GM12874 (cell line): ENCODE results near the gene GPAT3.

Experiments
- TF ChIP-seq, protein P1 (sequence below): IDR thresholded peaks from 2 replicates; pipeline ENCODE4 v1.5.1; 2011; ENCODE audit warnings: low read depth, mild to moderate bottlenecking, control low read depth, low read length, moderate library complexity; ENCODE audit not compliant: insufficient read depth

The GPAT3 gene

DNA sequence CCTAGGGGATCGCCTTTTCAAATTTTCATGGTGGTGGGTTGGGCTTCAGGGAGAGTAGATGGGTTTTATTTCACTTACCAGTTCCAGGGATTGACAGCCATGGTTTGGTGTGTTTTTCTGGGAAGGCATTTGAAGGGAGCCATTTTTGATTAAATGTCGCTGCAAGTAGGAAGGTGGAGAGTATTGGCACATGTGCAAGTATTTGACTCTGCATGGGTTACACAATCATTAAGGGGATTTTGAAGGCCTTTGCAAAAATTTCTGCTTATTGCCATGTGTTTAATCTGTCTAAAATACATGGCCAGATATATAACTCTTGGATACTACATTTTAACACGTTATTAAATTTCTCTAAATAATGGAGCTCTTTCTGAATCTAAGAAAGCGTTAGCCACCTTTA, 55.1 kb downstream of the GPAT3 start:
- TF ChIP-seq, protein P1, sequence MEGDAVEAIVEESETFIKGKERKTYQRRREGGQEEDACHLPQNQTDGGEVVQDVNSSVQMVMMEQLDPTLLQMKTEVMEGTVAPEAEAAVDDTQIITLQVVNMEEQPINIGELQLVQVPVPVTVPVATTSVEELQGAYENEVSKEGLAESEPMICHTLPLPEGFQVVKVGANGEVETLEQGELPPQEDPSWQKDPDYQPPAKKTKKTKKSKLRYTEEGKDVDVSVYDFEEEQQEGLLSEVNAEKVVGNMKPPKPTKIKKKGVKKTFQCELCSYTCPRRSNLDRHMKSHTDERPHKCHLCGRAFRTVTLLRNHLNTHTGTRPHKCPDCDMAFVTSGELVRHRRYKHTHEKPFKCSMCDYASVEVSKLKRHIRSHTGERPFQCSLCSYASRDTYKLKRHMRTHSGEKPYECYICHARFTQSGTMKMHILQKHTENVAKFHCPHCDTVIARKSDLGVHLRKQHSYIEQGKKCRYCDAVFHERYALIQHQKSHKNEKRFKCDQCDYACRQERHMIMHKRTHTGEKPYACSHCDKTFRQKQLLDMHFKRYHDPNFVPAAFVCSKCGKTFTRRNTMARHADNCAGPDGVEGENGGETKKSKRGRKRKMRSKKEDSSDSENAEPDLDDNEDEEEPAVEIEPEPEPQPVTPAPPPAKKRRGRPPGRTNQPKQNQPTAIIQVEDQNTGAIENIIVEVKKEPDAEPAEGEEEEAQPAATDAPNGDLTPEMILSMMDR, result no peak

DNA sequence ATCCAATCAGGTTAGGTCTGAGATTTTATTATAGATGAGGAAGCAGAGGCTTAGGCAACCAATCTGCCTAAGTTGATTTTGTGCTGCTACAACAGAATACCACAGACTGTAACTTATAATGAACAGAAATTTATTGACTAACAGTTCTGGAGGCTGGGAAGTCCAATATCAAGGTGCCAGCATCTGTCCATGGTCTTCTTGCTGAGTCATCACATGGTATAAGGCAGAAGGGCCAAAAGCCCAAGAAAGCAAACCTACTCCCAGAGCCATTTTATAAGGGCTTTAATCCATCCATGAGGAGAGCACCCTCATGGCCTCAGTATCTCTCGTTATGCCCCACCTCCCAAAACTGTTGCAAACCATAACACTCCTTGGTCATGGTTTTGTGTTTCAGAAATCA, 55.8 kb downstream of the GPAT3 start:
- TF ChIP-seq, protein P1, result no peak

DNA sequence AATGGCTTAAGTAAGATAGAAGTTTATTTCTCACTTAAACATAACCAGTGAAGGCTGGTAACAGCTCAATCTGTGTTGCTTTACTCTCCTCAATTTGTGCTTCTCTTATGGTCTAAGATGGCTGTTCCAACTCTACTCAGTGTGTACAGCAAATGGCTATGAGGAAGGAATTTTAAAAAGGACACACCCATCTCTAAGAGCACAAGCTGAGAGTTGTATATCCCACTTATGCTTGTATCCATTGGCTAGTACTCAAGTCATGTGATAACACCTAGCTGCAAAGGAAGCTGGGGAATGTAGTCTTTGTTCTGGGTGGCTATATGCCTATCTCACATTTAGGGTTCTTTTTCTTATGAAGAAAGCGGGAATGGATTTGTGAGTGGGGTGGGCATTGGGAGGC, 63.3 kb downstream of the GPAT3 start:
- TF ChIP-seq, protein P1, result no peak

DNA sequence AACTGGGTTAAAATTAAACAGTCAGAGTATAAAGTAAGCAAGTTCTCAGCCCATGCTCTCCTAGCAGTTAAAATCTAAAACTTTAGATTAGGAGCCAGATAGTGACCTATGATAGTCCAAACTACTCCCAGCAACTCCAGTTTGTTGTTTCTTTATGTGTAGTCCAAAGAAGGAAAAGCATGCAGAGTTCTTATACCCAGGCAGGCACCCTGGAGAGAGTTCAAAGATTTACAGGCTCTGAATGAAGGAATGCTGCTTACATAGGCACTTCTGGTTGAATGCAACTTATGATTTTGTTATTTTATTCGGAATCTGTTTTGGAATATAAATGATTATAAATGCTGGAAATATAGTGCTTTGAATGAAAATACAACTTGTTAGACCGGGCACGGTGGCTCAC, 67.2 kb downstream of the GPAT3 start:
- TF ChIP-seq, protein P1, result no peak

DNA sequence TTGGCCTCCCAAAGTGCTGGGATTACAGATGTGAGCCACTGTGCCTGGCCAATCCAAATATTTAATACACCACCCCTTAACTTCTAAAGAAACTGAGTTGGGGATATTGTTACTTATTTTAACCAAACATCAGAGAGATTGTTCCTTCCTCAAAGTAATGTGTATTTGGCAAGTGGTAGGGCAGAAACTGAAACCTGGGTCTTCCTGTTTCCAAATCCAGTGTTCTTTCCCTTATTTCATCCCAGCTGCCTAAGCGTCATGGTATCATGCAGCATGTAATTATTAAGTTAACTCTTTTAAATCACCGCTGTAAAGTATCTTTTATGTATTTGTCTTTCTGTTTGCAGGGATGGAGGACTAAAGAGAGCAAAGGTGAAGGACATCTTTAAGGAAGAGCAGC, 68.4 kb downstream of the GPAT3 start:
- TF ChIP-seq, protein P1, result no peak

DNA sequence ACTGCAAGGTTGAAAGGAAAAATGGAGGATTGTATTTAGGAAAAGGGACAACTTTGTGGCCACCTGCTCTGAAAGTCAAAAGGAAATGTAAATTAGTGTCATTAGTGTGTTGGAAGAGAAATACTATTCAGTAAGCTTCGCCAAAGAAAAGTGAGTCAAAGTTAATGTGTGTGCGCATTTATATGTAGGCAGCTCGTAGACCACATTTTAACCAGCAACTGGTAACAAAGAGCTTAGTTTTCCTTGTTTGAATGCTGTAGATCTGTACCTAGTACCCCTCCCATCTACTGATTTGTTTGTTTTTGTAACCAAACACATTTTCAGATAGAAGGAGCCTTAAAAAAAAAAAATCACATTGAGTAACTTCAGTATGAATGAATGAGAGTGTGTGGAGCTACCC, 69.3 kb downstream of the GPAT3 start:
- TF ChIP-seq, protein P1, result no peak

DNA sequence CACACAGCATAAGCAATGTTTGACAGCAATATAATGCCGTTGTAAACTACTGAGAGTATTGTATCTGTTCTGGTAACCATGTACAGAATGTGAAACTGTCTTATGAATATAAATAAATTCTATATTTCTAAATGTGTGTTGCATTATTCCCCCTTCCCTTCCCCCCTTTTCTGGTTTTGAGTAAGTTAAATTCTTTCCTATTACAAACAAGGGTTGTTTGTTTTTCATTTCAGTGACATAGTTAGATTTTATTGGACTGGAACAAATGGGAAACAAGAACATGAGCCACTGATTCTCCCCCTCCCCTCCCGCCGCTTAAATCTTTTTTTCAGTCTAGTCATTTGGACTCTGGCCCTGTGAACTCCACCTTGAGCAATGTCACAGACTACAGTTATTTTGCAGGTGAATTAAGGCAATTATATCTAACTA, 69.8 kb downstream of the GPAT3 start:
- TF ChIP-seq, protein P1, result no peak

DNA sequence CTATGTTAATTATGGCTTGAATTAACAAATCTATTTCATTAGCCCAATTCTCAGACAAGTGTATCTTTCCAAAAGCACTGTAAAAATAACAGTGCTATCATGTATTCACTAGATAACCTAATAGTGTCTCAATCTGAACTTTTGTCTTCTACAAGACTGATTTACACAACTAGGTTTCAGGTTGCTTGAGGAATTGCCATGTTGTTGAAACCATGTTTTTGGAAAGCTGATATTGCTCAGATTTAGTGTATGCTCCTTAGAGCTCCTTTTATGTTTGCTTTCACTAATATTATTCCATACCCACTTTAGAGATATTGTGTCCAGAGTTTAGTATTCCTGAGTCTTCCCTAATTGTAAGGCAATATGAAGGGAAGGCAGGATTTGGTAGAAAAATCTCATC, 70.6 kb downstream of the GPAT3 start:
- TF ChIP-seq, protein P1, result no peak
